ENCODE data around the gene PLEKHG4B.

The PLEKHG4B gene

GRCh38 chr5:160921-161802, 69.2 kb downstream of the PLEKHG4B start:
- no peak for TF ChIP-seq CTCF (IDR thresholded peaks at IDR 0.05; ENCODE audit: insufficient read depth, low read length, poor library complexity, severe bottlenecking)
- no peak overlapping the region for H3K4me3 ChIP-seq (replicated peaks; ENCODE audit: low read depth, low read length)
- no peaks in the 10 kb centered on the region; the same call in 1 of the 2 replicates for H3K27me3 ChIP-seq (replicated peaks; ENCODE audit: control insufficient read depth, insufficient read depth, low read length)
- H3K36me3 ChIP-seq (ENCODE audit: control insufficient read depth, insufficient read depth, low read length) = no peaks in the 10 kb centered on the region
- no peak for DNase-seq (ENCODE audit: extremely low read depth, insufficient read length)

GRCh38 chr5:161803-162110, 69.8 kb downstream of the PLEKHG4B start:
- no peaks in the 10 kb centered on the region; the same call in 1 of the 2 replicates for H3K27me3 ChIP-seq (replicated peaks; ENCODE audit: control insufficient read depth, insufficient read depth, low read length)
- no peak overlapping the region for H3K4me3 ChIP-seq (replicated peaks; ENCODE audit: low read depth, low read length)
- no peaks in the 10 kb centered on the region for H3K36me3 ChIP-seq (ENCODE audit: control insufficient read depth, insufficient read depth, low read length)
- no peak for TF ChIP-seq CTCF (IDR thresholded peaks at IDR 0.05; ENCODE audit: insufficient read depth, low read length, poor library complexity, severe bottlenecking)
- no peak for DNase-seq (ENCODE audit: extremely low read depth, insufficient read length)

- Histone ChIP-seq H3K36me3 (ENCODE audit: control insufficient read depth, insufficient read depth, low read length) (no peaks in the 10 kb centered on the region), H3K27me3 (replicated peaks; ENCODE audit: control insufficient read depth, insufficient read depth, low read length) (no peaks in the 10 kb centered on the region; the same call in 1 of the 2 replicates), H3K4me3 (replicated peaks; ENCODE audit: low read depth, low read length) (no peak overlapping the region)
- no peak for DNase-seq (ENCODE audit: extremely low read depth, insufficient read length)
- TF ChIP-seq CTCF (IDR thresholded peaks at IDR 0.05; ENCODE audit: insufficient read depth, low read length, poor library complexity, severe bottlenecking) = no peak
Observed at GRCh38 chr5:162190-162564, 70.2 kb downstream of the PLEKHG4B start.

- Histone ChIP-seq H3K36me3 (ENCODE audit: control insufficient read depth, insufficient read depth, low read length) (no peaks in the 10 kb centered on the region), H3K27me3 (replicated peaks; ENCODE audit: control insufficient read depth, insufficient read depth, low read length) (no peaks in the 10 kb centered on the region; the same call in 1 of the 2 replicates), H3K4me3 (replicated peaks; ENCODE audit: low read depth, low read length) (no peak overlapping the region)
- no peak for TF ChIP-seq CTCF (IDR thresholded peaks at IDR 0.05; ENCODE audit: insufficient read depth, low read length, poor library complexity, severe bottlenecking)
- no peak for DNase-seq (ENCODE audit: extremely low read depth, insufficient read length)
Observed at GRCh38 chr5:162565-163337, 70.8 kb downstream of the PLEKHG4B start.

GRCh38 chr5:163338-163620, 71.3 kb downstream of the PLEKHG4B start:
- no peak for DNase-seq (ENCODE audit: extremely low read depth, insufficient read length)
- Histone ChIP-seq H3K4me3 (replicated peaks; ENCODE audit: low read depth, low read length) (no peak overlapping the region), H3K27me3 (replicated peaks; ENCODE audit: control insufficient read depth, insufficient read depth, low read length) (no peaks in the 10 kb centered on the region; the same call in 1 of the 2 replicates), H3K36me3 (ENCODE audit: control insufficient read depth, insufficient read depth, low read length) (no peaks in the 10 kb centered on the region)
- no peak for TF ChIP-seq CTCF (IDR thresholded peaks at IDR 0.05; ENCODE audit: insufficient read depth, low read length, poor library complexity, severe bottlenecking)
